Rectal smooth muscle tissue (tissue), 1 donor: Measurements from ENCODE around the gene SNAPC1.
"Not testable (repeated sequence)": the region's sequence is repeated elsewhere in the genome, so short reads cannot be mapped to it uniquely, and the experiment has no call there.

Experiments
- H3K27ac ChIP-seq: one replicate; pipeline ENCODE4 v1.7.0; 2013; ENCODE audit warnings: low read depth, low read length, inconsistent platforms
- H3K27me3 ChIP-seq: one replicate; pipeline ENCODE4 v1.7.0; 2013; ENCODE audit warnings: low read length; ENCODE audit not compliant: control insufficient read depth, insufficient read depth
- H3K36me3 ChIP-seq: one replicate; pipeline ENCODE4 v1.7.0; 2013; ENCODE audit warnings: low read length; ENCODE audit not compliant: control insufficient read depth, insufficient read depth
- H3K4me1 ChIP-seq: one replicate; pipeline ENCODE4 v1.7.0; 2013; ENCODE audit warnings: low read length; ENCODE audit not compliant: control insufficient read depth, insufficient read depth
- H3K4me3 ChIP-seq: one replicate; pipeline ENCODE4 v1.7.0; 2013; ENCODE audit warnings: low read length
- H3K9ac ChIP-seq: one replicate; pipeline ENCODE4 v1.7.0; 2013; ENCODE audit warnings: low read length

Gene SNAPC1

DNA sequence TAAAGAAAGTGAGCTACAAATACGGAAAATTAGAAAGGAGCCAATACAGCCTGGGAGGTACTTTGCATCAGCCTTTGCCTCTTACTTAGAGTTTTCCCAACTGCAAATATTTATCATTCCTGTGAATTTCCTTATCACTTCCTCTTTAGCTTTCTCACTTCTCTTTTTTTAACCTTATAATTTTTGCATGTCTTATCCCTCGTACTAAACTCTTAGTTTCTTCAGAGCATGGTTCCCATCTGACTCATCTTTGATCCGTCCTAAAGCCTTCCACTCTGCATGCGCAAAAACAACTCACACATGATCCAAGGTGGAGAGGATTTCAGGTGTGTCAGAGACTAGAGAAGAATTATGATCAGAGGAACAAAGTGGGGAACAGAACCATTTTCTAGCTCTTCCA, 9.6 kb upstream of the SNAPC1 start:
- no peaks in the 10 kb centered on the region for H3K27me3 ChIP-seq
- H3K36me3 ChIP-seq = no peaks in the 10 kb centered on the region
- H3K4me1 ChIP-seq = peaks cover 2% of the 10 kb centered on the region
- H3K9ac ChIP-seq = no peak overlapping the region
- H3K4me3 ChIP-seq = no peak overlapping the region
- H3K27ac ChIP-seq = no peak overlapping the region

GRCh38 chr14:61753631-61754030, 8.6 kb upstream of the SNAPC1 start:
- Histone ChIP-seq H3K27me3 (no peaks in the 10 kb centered on the region), H3K27ac (no peak overlapping the region), H3K4me3 (no peak overlapping the region), H3K36me3 (no peaks in the 10 kb centered on the region), H3K9ac (no peak overlapping the region), H3K4me1 (peaks cover 2% of the 10 kb centered on the region)

DNA sequence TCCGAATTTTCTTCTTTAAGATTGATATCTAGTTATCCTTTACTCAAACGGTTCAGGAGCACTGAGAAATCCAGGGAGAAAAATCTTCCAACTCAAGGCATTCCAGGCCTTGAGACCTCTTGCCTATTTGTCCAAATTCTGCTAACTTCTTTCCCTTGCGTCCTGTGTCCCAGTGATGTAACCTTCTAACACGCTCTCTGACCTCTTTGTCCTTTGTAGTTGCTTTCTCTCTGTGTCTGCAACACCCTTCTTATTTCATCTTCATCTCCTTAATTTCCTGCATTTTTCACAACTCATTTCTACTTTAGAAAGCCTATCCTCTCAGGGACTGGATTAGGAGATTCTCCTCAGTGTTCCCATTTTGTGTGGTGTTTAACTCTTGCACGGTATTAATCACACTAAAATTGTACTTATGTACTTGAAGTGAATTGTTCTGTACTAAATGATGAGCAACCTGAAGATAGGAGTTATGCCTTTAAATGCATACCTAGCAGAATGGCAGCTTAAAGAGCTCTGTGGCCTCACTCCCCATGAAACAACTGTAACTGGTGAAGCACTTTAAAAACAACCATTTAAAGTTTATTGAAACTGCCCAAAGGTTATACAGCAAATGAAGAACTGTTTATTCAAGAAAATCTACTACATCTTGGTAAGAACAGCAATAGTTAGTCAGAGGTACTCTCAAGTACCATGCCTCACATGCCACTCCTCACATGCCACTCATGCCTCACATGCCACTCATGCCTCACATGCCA, 7.4 kb upstream of the SNAPC1 start:
- Histone ChIP-seq H3K9ac (no peak overlapping the region), H3K36me3 (no peaks in the 10 kb centered on the region), H3K27ac (no peak overlapping the region), H3K27me3 (no peaks in the 10 kb centered on the region), H3K4me3 (no peak overlapping the region), H3K4me1 (peaks cover 2% of the 10 kb centered on the region)

DNA sequence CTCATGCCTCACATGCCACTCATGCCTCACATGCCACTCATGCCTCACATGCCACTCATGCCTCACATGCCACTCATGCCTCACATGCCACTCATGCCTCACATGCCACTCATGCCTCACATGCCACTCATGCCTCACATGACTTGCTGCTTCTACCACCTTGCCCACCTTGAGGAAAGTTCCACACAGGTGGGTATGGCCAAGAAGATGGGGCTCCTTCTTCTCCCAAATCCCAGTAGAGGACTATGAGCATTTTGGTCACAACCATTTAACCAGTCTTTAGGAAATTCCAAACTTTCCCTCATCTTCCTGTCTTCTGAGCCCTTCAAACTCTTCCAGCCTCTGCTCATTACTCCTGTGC, 6.9 kb upstream of the SNAPC1 start:
- H3K9ac ChIP-seq, H3K27ac ChIP-seq, H3K27me3 ChIP-seq, H3K36me3 ChIP-seq, H3K4me3 ChIP-seq, H3K4me1 ChIP-seq: not testable (repeated sequence)

GRCh38 chr14:61756135-61756534, 6.1 kb upstream of the SNAPC1 start:
- no peak overlapping the region for H3K27ac ChIP-seq
- no peaks in the 10 kb centered on the region for H3K36me3 ChIP-seq
- no peaks in the 10 kb centered on the region for H3K4me1 ChIP-seq
- no peak overlapping the region for H3K9ac ChIP-seq
- no peak overlapping the region for H3K4me3 ChIP-seq
- H3K27me3 ChIP-seq = no peaks in the 10 kb centered on the region

- Histone ChIP-seq H3K36me3 (no peaks in the 10 kb centered on the region), H3K4me1 (peaks cover 4% of the 10 kb centered on the region), H3K4me3 (no peak overlapping the region), H3K27me3 (no peaks in the 10 kb centered on the region), H3K27ac (no peak overlapping the region), H3K9ac (no peak overlapping the region)
Measured at GRCh38 chr14:61759878-61760277, 2.3 kb upstream of the SNAPC1 start.

GRCh38 chr14:61761557-61761956, 663 bp upstream of the SNAPC1 start:
- peaks cover 4% of the 10 kb centered on the region for H3K4me1 ChIP-seq
- H3K36me3 ChIP-seq = no peaks in the 10 kb centered on the region
- H3K27ac ChIP-seq = peak overlapping the region; percentile 85
- H3K9ac ChIP-seq = no peak overlapping the region
- peak overlapping the region; percentile 62 for H3K4me3 ChIP-seq
- H3K27me3 ChIP-seq = no peaks in the 10 kb centered on the region

DNA sequence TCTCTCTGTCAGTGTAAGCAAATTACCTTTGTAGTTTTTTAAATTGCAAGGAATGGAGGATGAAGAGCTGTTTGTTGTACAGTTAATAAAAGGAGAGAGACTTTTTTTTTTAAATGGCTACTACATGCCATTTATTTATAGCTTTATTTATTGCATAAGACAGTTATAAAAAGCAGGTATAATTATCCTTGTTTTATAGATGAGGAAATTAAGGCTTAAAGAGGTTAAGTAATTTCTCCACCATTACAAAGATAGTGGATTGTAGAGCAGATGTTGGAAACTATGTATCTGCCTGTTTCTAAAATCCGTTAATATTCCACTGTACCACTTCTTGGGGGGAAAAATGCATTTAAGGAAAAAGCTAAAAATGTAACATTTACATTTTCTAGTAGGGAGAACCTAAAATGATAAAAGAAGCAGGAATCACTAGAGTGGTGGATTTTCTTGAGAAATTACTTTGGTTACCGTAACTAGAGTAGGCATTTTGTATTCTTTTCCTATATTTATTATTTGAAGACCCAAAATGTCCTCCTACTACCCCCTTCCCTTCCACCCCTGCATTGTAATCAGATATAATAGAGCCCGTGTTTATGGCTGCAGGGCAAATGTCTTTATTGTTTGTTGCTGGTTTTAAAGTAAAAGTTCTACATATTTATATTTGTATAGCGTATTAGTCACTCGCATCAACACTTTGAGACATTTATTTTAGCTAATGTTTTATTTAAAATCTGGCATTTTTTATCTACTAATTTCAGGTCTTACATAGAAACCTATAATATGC, 2.3 kb downstream of the SNAPC1 start:
- no peak overlapping the region for H3K9ac ChIP-seq

GRCh38 chr14:61765225-61765943, 3.2 kb downstream of the SNAPC1 start:
- Histone ChIP-seq H3K9ac (no peak overlapping the region), H3K27me3 (no peaks in the 10 kb centered on the region), H3K4me3 (no peak overlapping the region), H3K27ac (no peak overlapping the region), H3K4me1 (peaks cover 4% of the 10 kb centered on the region), H3K36me3 (peaks cover 3% of the 10 kb centered on the region)

More for the DNA sequence above, 2.3 kb downstream of the SNAPC1 start:
- Histone ChIP-seq H3K27me3 (no peaks in the 10 kb centered on the region), H3K36me3 (no peaks in the 10 kb centered on the region), H3K4me3 (no peak overlapping the region), H3K27ac (no peak overlapping the region), H3K4me1 (peaks cover 4% of the 10 kb centered on the region)

DNA sequence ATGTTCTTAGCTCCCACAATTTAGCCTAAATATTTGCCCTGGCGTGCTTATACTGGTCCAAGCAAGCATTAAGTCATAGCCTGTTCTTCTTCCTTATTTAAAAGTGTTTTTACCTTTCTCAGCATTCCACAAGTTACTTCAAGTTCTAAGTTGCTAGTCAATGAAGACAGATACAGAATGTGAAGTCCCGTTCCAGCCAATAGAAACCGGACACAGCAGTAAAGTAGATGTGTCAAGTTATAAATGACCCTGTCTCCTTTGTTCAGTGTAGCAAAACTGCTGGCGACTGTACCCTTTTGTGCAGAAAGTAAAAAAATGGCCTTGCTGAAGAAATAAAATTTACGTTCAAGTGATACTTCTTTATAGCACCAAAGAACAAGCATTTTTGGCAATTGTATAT, 3.9 kb downstream of the SNAPC1 start:
- Histone ChIP-seq H3K4me3 (no peak overlapping the region), H3K4me1 (peaks cover 4% of the 10 kb centered on the region), H3K9ac (no peak overlapping the region), H3K27me3 (no peaks in the 10 kb centered on the region), H3K36me3 (peaks cover 3% of the 10 kb centered on the region), H3K27ac (no peak overlapping the region)

- no peaks in the 10 kb centered on the region for H3K4me1 ChIP-seq
- H3K9ac ChIP-seq = no peak overlapping the region
- H3K4me3 ChIP-seq = no peak overlapping the region
- H3K27me3 ChIP-seq = no peaks in the 10 kb centered on the region
- H3K27ac ChIP-seq = no peak overlapping the region
- H3K36me3 ChIP-seq = peaks cover 3% of the 10 kb centered on the region
Measured at GRCh38 chr14:61768240-61768639, 6.0 kb downstream of the SNAPC1 start.

- Histone ChIP-seq H3K4me1 (no peaks in the 10 kb centered on the region), H3K9ac (no peak overlapping the region), H3K4me3 (no peak overlapping the region), H3K36me3 (peaks cover 3% of the 10 kb centered on the region), H3K27me3 (no peaks in the 10 kb centered on the region), H3K27ac (no peak overlapping the region)
Measured at GRCh38 chr14:61769893-61770292, 7.7 kb downstream of the SNAPC1 start.
